Occipital lobe (tissue), 2 donors: ENCODE measurements around the gene LTA4H. TPM values are rescaled to one million over a fixed set of nuclear protein-coding genes. Genes with fewer than 3 reads are reported as not detected.

Source experiments
- DNase-seq: peaks from one replicate; lab custom pipeline; 2025; lab: John Stamatoyannopoulos, UW
- total RNA-seq: library from RNA; depleted of rRNA; stranded (reverse); fragments of >200 nt; gene quantifications from one replicate; pipeline ENCODE4 v1.2.3, GENCODE V29; 2014

LTA4H gene
- total RNA-seq, 1 donor from 2014 or later: 38.5 TPM

DNA sequence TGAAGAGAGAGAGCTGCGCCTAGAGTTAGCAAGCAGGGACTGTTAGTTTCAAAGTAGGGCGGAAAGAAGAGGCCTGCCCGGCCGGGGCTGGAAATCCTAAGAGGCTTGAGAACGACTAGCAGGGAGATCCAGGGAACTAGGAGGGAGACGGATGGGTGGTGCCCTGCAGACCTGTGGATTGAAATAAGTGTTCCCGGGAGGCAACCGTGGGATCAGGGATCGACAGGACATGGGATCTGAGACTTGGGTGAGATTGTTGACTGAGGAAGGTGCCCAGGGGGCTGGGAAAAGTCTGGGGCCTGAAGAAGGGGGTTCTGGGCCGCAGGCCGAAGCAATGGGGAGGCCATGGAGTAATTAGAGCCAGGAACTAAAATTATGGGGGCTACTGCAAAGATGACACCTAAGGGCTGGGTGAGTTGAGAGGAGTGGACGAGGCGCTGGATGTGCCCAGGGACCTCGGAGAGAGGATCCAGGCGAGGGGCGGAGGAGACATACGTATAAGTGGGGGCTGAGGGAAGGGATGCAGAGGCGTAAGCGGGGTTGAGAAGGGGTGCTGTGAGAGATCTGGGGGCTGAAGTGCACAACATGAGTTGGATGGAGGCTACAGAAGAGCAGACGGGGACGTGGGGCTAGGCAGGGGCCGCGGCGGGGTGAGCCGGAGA, 635 bp downstream of the LTA4H start:
- DNase-seq: no peak

DNA sequence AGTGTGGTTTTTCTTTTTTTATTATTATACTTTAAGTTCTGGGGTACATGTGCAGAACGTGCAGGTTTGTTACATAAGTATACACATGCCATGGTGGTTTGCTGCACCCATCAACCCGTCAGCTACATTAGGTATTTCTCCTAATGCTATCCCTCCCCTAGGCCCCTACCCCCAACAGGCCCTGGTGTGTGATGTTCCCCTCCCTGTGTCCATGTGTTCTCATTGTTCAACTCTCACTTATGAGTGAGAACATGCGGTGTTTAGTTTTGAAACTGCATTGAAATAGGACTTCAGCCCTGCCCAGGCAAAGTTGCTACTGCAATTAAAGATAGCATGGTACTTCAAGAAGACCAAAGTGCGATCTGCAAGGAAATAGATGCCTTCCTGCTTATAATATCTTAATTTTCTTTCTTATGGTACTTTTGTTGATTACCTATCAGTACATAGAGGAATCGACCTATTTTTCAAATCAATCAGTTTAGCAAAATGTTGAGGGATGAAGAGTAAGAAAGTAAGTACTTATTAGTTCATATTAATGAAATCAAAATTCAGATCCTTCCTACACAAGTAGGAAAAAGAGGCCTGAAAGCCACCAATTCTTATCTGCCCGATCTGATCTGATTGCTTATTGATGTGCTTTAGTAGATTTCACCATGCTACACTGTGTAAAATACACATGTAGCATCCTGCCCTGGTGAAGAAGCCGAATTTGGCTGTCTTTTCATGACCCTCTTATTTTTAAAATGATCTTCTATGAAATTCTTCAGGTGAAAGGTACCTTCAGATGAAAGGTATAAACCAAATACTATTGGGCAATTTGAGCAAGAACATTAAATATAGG, 1.6 kb downstream of the LTA4H start:
- no peak for DNase-seq

DNA sequence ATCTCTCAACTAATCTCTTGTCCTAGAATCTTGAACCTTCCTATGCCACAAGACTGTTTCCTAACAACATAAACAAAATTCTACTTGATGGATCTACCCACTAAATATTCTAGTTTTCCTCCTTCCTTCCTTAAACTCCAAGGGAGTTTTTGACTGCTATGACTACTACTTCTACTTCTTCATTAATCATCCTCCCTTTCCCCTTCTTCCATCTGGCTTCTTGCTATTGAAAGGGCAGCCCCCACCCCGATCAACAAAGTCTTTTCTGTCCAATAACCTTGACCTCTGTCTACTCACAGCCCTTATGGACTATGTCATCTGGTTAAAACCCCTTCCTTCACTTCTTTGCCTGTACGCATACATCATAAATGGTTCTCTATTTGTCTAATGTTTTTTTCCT, 5.6 kb downstream of the LTA4H start:
- no peak for DNase-seq

DNA sequence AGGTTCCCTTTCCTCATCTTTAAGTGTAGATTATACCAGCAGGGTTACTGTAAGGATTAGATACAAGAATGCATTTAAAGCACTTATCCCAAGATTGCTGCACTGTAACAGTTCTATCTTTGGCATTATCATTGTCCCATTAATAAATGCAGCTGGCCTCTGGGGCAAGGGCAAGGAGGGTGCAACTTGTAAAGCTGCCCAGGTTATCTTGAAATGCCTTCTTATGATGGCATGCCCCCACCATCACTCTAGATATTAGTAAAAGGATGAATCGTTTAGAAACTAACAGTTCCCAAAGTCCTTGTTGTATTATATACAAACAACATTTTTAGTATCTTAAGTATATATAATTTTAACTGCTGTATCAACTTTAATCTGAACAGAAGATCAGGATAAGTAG, 6.8 kb downstream of the LTA4H start:
- DNase-seq: no peak

DNA sequence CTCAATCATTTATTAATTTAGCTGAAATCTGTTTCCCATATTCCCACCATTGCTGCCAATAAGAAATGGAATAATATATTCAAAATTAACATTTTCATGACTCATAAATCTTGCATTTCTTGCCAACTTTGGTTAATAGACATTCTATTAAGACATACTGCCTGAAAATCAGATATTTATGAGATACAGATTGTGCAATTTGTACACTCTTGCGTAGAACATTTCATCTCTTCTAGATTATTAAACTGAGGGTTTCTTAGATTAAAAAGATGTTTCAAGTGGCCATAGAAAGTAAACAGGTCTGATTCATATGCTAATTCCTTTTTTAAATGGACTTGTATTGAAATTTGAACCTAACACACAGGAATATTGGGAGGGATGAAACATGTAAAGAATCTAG, 9.1 kb downstream of the LTA4H start:
- no peak for DNase-seq

DNA sequence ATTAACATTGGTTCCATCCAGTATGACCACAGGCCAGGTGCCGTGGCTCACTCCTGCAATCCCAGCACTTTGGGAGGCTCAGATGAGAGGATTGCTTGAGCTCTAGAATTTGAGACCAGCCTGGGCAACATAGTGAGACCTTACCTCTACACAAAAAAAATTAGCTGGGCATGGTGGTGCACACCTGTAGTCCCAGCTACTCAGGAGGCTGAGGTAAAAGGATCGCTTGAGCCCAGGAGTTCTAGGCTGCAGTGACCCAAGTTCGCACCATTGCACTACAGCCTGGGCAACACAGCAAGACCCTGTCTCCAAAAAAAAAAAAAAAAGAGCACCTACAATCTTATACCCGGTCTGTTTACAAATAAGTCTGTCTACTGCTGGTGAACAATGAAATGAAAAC, 9.9 kb downstream of the LTA4H start:
- DNase-seq: no peak

DNA sequence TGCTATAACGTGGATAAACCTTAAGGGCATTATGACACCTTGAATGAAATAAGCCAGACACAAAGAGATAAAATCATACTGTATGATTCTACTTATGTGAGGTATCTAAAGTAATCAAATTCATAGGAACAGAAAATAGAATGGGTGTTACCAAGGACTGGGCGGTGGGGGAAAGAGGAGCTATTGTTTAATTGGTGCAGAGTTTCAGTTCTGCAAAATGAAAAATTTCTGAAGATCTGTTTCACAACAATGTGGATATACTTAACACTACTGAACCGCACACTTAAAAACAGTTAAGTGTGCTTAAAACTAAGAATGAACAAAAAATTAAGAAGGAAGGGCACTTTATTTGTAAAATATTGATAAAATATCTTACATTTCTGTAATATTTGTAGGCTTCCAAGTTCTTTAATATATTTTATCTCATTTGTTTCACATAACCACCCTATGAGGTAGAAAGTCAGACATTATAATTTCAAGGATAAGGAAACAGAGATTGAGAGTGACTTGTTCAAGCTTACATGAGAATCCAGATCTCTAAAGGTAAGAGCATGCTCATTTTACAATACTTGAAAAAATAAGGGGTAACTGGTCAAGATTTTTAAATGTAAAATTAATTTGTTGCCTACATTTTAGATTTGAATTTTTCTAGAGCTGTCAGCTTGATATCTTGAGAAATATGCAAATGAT, 14.9 kb downstream of the LTA4H start:
- no peak for DNase-seq

DNA sequence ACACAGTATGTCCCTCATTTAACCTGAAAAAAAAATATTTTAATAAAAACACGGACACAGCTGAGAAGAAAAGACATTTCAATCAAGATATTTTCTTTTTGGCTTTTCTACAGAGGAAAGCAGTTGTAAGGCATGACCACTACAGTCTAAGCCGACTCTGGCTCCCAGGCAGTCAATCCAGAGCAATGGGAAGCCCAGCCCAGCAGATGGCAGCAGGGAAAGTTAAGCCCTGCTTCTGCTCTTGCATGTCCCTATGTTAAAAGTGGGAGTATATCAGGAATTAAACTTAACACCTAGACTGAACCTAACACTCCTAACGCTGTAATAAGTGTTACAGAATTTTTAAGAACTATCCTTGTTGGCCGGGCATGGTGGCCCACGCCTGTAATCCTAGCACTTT, 19.7 kb downstream of the LTA4H start:
- no peak for DNase-seq

DNA sequence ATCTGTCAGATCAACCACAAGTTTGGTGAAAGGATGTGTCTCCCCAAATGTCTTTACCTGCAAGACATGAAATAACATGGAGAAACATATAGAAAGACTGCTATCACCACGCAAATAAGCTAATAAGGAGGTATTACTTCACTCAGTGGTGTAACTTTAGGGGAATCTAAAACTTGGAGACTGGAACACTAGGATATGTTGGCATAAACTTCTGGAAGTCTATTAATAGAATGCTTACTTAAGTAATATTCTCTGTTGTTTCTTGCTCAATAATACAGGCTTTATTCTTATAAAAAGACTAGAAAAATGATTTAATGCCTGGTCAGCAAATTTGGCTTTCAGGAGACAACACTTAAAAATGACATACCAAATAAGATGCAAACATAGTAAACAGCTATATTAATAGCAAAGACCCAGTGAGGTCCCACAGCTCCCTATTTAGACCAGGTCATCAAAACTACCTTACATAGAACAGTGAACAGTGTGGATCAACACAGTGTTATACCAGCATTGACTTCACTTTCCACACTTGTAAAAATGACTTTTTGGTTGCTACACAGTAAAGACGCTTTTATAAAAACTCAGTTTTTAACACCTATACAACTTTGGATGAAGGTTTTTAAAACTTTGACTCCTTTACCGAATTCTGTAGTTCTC, 20.3 kb downstream of the LTA4H start:
- no peak for DNase-seq

DNA sequence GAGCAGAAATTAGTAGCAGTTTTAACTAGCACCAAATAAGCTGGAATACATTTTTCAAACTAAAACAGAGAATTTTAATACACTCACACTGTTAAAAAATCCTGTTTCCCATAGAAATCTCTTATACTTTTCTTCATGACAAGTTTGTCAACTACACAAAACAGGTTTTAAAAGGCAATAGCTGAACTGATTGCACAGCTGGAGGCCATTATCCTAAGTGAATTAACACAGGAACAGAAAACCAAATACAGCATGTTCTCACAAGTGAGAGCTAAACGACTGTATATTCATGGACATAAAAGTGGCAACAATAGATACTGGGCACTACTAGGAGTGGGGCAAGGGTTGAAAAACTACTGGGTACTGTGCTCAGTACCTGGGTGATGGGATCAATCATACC, 27.7 kb downstream of the LTA4H start:
- no peak for DNase-seq

DNA sequence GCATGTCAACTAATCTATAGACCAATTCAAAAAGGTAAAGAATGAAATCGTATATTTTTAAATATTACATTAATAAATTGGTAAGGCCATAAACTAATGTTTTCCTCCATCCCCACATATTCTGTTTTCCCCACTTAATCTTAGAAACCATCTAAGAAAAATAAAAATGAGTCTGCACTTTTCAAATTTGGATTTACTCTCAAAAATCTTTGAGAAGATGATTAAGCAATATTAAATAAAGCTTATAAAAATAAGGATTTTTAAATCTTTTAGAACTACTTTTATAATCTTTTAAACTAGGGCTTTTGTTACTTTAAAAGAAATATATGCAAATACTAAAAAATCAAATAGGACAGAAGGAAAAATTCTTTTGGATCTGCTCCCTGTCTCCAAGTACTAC, 28.7 kb downstream of the LTA4H start:
- no peak for DNase-seq

DNA sequence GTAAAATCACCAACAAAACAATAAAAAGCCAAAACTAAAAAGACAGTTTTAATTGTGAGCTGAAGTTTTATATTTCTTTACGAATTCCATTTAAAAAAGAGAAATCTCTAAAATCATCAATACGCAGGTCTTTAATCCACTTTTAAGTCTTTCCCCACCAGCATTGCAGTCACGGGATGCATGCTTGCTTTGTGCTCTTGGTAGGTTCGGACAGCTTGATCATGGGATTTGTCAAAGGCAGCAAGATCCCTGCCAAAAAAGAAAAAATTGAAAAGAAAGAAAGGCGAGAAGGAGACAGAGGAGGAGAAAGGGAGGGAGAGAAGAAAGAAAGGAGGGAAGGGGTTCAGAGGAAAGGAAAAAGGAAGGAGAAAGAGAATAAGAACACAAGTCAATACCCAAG, 34.5 kb downstream of the LTA4H start:
- DNase-seq: no peak

DNA sequence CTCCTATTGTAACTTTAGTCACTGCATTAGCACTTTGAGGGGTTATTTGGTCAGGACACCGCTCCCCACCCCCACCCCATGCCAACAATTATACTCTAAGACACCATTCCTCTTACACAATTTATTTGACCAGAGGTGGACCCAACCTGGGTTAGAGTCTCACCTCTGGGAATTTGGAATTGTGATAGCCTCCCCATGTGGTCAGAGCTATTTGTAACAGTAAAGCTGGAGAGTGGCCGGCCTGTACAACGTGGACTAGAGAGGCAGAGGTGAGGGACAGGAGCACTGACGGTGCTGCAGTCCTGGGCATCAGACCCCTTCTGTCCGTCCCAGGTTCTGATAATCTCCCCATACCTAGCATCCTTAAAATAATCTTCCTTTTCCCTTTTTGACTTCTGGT, 35.9 kb downstream of the LTA4H start:
- no peak for DNase-seq

DNA sequence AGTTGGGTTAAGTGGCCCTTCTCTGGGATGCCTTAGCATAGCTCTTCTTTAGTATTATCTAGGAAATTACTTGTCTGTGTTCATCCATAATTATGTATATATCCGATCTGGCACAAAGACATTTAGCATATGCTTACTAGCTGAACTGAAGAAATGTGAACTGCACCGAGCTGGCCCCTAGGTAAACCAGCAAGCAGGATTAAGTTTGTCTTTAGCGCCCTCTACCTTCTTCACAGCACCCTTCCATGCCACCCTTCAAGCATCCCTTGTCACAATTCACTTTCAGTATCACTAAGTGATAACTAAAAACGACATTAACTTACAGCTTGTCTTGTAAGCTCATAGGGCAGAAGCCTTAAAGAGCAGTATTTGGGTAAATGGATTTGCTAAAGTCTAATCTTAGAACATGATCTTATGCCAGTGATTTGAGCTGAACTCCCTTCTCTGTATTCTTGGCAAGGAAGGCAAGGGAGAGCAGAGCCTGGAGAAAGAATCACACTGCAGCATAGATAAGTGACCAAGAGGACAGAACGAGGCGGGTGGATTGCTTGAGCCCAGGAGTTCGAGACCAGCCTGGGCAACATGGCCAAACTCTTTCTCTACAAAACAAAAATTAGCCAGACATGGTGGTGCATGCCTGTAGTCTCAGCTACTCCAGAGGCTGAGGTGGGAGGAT, 36.6 kb downstream of the LTA4H start:
- peak; percentile 27 for DNase-seq

DNA sequence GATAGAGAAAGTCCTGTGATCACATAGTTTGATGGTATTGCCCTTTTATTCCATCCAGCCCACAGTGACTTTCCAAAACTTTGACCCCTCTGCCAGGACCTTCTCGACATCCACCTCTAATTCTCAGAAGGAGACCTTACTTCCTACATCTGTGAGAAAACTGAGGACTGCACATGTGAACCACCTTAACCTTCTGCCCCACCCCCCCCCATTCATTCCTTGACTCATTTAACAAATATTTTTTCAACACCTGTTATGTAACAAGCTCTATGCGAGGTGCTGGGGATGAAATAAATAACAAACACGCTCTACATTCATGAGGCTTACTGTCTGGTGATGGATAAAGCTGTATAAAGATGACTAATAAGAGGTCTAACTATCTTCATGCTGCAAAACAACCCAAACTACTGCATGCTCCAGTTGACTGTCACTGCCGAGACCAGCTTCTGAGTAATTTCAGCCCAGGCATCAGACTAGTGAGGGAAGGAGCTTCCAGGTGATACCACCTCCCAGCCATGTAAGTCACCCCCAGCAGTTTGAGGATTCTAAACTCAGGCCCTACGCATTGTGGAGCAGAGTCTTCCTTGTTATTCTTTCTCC, 37.4 kb downstream of the LTA4H start:
- DNase-seq: no peak

DNA sequence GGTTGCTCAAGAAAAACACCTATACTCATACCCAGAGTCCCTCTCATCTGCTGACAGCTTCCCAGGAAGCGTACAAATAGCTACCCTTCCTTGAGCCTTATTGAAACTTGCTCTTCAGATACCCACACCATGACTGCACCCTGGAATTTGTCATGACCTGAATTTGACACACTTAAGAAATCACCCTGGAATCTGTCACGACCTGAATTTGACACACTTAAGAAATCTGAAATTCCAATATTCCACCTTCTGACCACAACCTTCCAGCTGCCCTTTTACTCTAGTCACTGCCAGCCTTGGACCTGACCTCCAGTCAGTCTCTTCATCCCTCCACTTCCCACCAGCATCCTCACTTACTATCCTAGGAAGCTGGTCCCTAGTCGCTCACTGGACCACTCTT, 38.1 kb downstream of the LTA4H start:
- no peak for DNase-seq

DNA sequence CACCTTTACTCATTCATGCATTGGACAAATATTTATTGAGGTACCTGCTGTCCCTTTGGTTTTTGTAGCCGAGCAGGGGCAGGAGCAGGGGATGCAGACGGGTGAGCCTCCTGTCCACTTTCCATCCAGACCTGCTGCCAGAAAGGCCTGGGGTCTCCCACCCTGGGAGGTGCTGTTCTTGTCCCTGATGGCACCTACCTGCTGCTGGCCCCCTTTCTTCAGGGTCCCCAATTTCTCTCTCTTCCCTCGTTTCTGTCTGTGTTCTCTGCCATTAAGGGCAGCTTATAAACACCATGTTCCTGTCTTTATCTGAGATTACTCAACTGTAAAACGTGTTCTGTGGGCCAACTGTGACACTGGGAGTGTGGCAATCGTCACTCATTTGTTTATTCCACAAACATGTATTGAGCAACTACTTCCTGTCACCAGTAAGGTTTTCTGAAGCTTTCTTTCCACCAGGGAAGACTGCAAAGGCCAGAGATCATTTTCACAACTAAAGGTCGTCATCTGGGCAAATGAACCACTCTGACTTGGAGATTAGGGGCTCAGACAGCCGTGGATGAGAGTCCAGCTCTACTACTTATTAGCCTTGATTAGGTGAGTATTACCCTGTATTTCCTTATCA, 39.2 kb downstream of the LTA4H start, which contains the start of gene HAL:
Gene HAL, minus strand, starts transcription at position 311 of the 625 bp plus-strand sequence. CDS start 434 bp downstream, outside the sequence.
- DNase-seq: no peak

DNA sequence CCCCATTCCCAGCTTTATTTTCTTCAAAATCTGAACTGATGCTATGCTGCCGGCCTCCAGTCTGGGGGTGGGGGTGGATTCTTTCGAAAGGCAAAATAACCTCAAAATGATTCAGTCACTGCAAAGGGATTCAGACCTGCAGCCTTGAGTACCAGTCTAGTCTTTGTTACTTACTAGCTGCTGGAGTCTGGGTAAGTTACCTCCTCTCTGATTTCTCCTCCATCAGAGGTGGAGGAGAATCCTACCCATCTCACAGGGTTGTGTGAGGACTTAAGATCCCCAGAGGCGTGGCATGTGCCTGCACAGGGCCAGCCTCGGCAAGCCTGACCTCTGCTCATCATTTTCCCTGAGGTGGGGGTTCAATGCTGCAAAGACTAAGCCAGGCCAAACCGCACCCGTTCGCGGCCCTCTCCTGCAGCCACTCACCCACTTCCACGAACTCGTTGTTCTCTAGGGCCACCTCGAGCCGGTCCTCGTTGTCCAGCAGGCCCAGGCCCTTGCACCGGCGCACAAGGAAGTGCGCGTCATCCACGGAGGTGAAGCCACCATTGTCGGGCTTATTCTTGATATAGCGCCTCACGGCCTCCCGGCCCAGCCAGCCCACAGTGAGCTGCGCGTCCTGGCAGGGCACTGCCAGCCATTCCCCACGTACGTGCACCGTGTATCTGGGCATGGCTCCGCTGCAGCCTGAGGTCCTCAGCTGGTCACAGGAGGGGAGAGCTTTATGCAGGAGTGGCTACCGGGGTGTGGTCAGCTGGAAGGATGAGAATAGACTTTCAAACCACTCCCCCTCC, 40.0 kb downstream of the LTA4H start:
- no peak for DNase-seq

DNA sequence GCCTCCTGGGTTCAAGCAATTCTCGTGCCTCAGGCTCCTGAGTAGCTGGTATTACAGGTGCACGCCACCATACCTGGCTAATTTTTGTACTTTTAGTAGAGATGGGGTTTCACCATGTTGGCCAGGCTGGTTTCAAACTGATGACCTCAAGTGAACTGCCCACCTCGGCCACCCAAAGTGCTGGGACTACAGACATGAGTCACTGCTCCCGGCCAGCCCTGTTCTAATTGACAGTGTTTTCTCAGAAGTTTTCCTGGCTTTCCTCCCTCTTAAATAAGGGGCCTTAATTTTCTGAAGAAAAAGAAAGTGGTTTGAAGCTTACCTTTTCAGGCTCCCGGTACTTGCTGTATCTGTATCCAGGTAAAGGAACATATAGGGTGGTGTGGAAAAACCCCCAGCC, 40.9 kb downstream of the LTA4H start:
- no peak for DNase-seq

DNA sequence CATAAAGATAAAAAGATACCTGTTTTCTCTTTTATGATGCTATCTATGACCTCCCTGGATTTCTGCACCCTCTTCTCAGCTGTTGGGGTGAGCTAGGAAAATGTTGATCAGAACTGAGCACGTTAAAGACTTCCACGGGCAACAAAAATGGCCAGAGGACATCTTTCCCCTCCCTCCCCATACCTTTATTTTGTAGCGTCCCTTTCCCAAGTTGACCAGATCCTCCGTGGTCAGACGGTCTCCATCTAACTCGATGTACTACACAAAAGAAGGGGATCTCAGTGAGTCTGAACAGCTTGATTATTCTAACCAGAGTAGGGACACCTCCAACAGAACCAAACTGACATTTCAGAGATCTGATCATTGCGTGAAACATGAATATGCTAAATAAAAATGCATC, 41.5 kb downstream of the LTA4H start:
- no peak for DNase-seq
